H1 (cell line): ENCODE results near the gene P2RX7. TPM values are rescaled to one million over a fixed set of nuclear protein-coding genes. Genes with fewer than 3 reads are reported as not detected.

Source experiments
- CTCF ChIA-PET: fragments of 300-600 bp; sonication (Branson Sonifier 250); formaldehyde crosslinking; loops from one replicate; lab custom pipeline; 2021; ENCODE audit not compliant: partially characterized antibody; lab: Charles Lee
- POLR2A ChIA-PET: fragments of 300-600 bp; sonication (Branson Sonifier 250); formaldehyde crosslinking; loops from one replicate; lab custom pipeline; 2021; ENCODE audit warnings: inconsistent platforms; ENCODE audit not compliant: partially characterized antibody; lab: Charles Lee
- DNase-seq, 2 experiments: peaks; one replicate each; pipeline versions ENCODE4 v3.0.0 to v3.0.0-alpha.2; 2010 to 2022; ENCODE audit warnings: low spot score in 2 of 2, low read depth in 1 of 2, mixed read lengths in 1 of 2
- FAIRE-seq: peaks from 2 replicates; lab custom pipeline; 2011; peaks lifted over from hg19 to GRCh38; lab: Jason Lieb, UNC
- H2AFZ ChIP-seq: 2 replicates; pipeline ENCODE4 v1.8.1; 2012; ENCODE audit warnings: low read length, inconsistent platforms
- H2AK5ac ChIP-seq: 2 replicates; pipeline ENCODE4 v1.6.1; 2013; ENCODE audit warnings: low read depth, low read length
- H2BK120ac ChIP-seq: replicated peaks from 2 replicates; pipeline ENCODE3; 2013; ENCODE audit warnings: low read depth, low read length, inconsistent platforms
- H2BK12ac ChIP-seq: 2 replicates; pipeline ENCODE4 v1.6.1; 2013; ENCODE audit warnings: low read depth, low read length
- H2BK15ac ChIP-seq: 2 replicates; pipeline ENCODE4 v1.6.1; 2013; ENCODE audit warnings: low read length
- H2BK20ac ChIP-seq: 2 replicates; pipeline ENCODE4 v1.6.1; 2013; ENCODE audit warnings: low read length
- H2BK5ac ChIP-seq: 2 replicates; pipeline ENCODE4 v1.6.1; 2013; ENCODE audit warnings: low read depth, low read length
- H3K14ac ChIP-seq: 2 replicates; pipeline ENCODE4 v1.6.1; 2013; ENCODE audit warnings: inconsistent platforms; ENCODE audit not compliant: insufficient read length
- H3K18ac ChIP-seq: 2 replicates; pipeline ENCODE4 v1.6.1; 2013; ENCODE audit warnings: low read length; ENCODE audit errors: extremely low read depth
- H3K23ac ChIP-seq: 2 replicates; pipeline ENCODE4 v1.6.1; 2013; ENCODE audit warnings: inconsistent platforms; ENCODE audit not compliant: insufficient read length
- H3K23me2 ChIP-seq: 2 replicates; pipeline ENCODE4 v1.6.1; 2013; ENCODE audit warnings: low read depth, low read length
- H3K27ac ChIP-seq: 2 replicates; pipeline ENCODE4 v1.6.1; 2011; ENCODE audit warnings: low read depth, low read length, inconsistent platforms
- H3K27me3 ChIP-seq, 4 experiments: replicated peaks in 1 of 4; 1 replicate in 1 of 4; 2 replicates in 3 of 4; pipeline versions ENCODE4 v1.6.1 to v1.8.1; 2011 to 2013; ENCODE audit warnings: low read length in 3 of 4, mild to moderate bottlenecking in 3 of 4, inconsistent platforms in 2 of 4, mixed read lengths in 2 of 4, moderate library complexity in 1 of 4; ENCODE audit not compliant: control insufficient read depth in 3 of 4, insufficient read depth in 3 of 4; ENCODE audit errors: extremely low read depth in 1 of 4
- H3K36me3 ChIP-seq, 4 experiments: 2 replicates each; pipeline versions ENCODE4 v1.6.1 to v1.8.1; 2011 to 2013; ENCODE audit warnings: mild to moderate bottlenecking in 4 of 4, low read length in 3 of 4, moderate library complexity in 2 of 4, control low read depth in 1 of 4, inconsistent platforms in 1 of 4; ENCODE audit not compliant: insufficient read depth in 4 of 4, control insufficient read depth in 2 of 4
- H3K4ac ChIP-seq: replicated peaks from 2 replicates; pipeline ENCODE3; 2013; ENCODE audit warnings: low read length, low read depth, mixed read lengths, inconsistent platforms; ENCODE audit not compliant: insufficient read length
- H3K4me1 ChIP-seq, 4 experiments: replicated peaks in 1 of 4; 1 replicate in 1 of 4; 2 replicates in 3 of 4; pipeline versions ENCODE4 v1.6.1 to v1.8.1; 2011 to 2013; ENCODE audit warnings: low read length in 3 of 4, inconsistent platforms in 2 of 4, mixed read lengths in 1 of 4; ENCODE audit not compliant: insufficient read depth in 4 of 4, control insufficient read depth in 3 of 4
- H3K4me2 ChIP-seq, 2 experiments: 2 replicates each; pipeline versions ENCODE4 v1.6.1 to v1.8.1; 2011 to 2013; ENCODE audit warnings: low read depth in 2 of 2, low read length in 2 of 2, control low read depth in 1 of 2, inconsistent platforms in 1 of 2, mild to moderate bottlenecking in 1 of 2; ENCODE audit not compliant: insufficient read depth in 1 of 2
- H3K4me3 ChIP-seq, 4 experiments: fragments of 200-600, 300-600 bp in 1 of 4; sonication (generic), shearing (Covaris generic), sonication (Bioruptor Twin) in 1 of 4; 2 replicates each; pipeline versions ENCODE4 v1.5.1 to v1.8.1; 2011 to 2016; ENCODE audit warnings: low read length in 4 of 4, low read depth in 3 of 4, control low read depth in 2 of 4, inconsistent platforms in 2 of 4, mild to moderate bottlenecking in 2 of 4, mixed read lengths in 1 of 4, moderate library complexity in 1 of 4; ENCODE audit not compliant: insufficient read depth in 2 of 4; ENCODE audit errors: extremely low read depth in 1 of 4
- H3K56ac ChIP-seq: replicated peaks from 2 replicates; pipeline ENCODE3; 2013; ENCODE audit warnings: low read depth, mild to moderate bottlenecking, mixed read lengths, low read length, inconsistent platforms; ENCODE audit not compliant: insufficient read length
- H3K79me1 ChIP-seq: 2 replicates; pipeline ENCODE4 v1.6.1; 2013; ENCODE audit warnings: low read depth, low read length, control low read depth
- H3K79me2 ChIP-seq, 2 experiments: 2 replicates each; pipeline versions ENCODE4 v1.6.1 to v1.8.1; 2012 to 2013; ENCODE audit warnings: low read length in 2 of 2, mild to moderate bottlenecking in 2 of 2, inconsistent platforms in 1 of 2; ENCODE audit not compliant: insufficient read depth in 2 of 2, control insufficient read depth in 1 of 2
- H3K9ac ChIP-seq, 4 experiments: replicated peaks in 1 of 4; 1 replicate in 1 of 4; 2 replicates in 3 of 4; pipeline versions ENCODE4 v1.6.1 to v1.8.1; 2011 to 2013; ENCODE audit warnings: low read depth in 3 of 4, low read length in 3 of 4, control low read depth in 2 of 4, mild to moderate bottlenecking in 2 of 4, moderate library complexity in 2 of 4, inconsistent platforms in 1 of 4; ENCODE audit errors: extremely low read depth in 1 of 4
- H3K9me3 ChIP-seq, 2 experiments: 2 replicates each; pipeline versions ENCODE4 v1.6.1 to v1.8.1; 2012 to 2013; ENCODE audit warnings: mild to moderate bottlenecking in 2 of 2, moderate library complexity in 2 of 2, control low read depth in 1 of 2, inconsistent platforms in 1 of 2, low read depth in 1 of 2, low read length in 1 of 2, mixed read lengths in 1 of 2; ENCODE audit not compliant: insufficient read depth in 2 of 2
- H4K20me1 ChIP-seq, 2 experiments: replicated peaks in 1 of 2; 2 replicates each; pipeline versions ENCODE3 to v1.8.1; 2011 to 2013; ENCODE audit warnings: inconsistent platforms in 2 of 2, low read length in 2 of 2, mild to moderate bottlenecking in 1 of 2; ENCODE audit not compliant: insufficient read depth in 2 of 2, control insufficient read depth in 1 of 2
- H4K5ac ChIP-seq: 2 replicates; pipeline ENCODE4 v1.6.1; 2013; ENCODE audit warnings: low read length, low read depth, mixed read lengths, inconsistent platforms; ENCODE audit not compliant: insufficient read length
- H4K8ac ChIP-seq: 2 replicates; pipeline ENCODE4 v1.8.0; 2013; ENCODE audit warnings: mild to moderate bottlenecking, moderate library complexity, low read length, inconsistent platforms; ENCODE audit not compliant: insufficient read depth; ENCODE audit errors: extremely low read depth
- H4K91ac ChIP-seq: replicated peaks from 2 replicates; pipeline ENCODE3; 2013; ENCODE audit warnings: low read length, mixed read lengths, inconsistent platforms; ENCODE audit not compliant: insufficient read length
- BACH1 ChIP-seq: IDR thresholded peaks from 2 replicates; pipeline ENCODE4 v1.6.1; 2012; ENCODE audit warnings: low read length, improper control_type of control experiment
- E2F6 ChIP-seq: IDR thresholded peaks from 2 replicates; pipeline ENCODE4 v1.6.1; 2012; ENCODE audit warnings: inconsistent platforms
- EZH2 ChIP-seq: fragments of 200-600 bp; sonication (generic); IDR thresholded peaks from 2 replicates; pipeline ENCODE4 v1.7.1; 2012; ENCODE audit warnings: low read depth, mild to moderate bottlenecking, moderate library complexity, low read length, inconsistent platforms; ENCODE audit not compliant: severe bottlenecking
- KDM5A ChIP-seq: fragments of 200-600 bp; IDR thresholded peaks from 2 replicates; pipeline ENCODE4 v1.7.1; 2012; ENCODE audit warnings: mild to moderate bottlenecking, low read length, inconsistent platforms, mixed read lengths
- RBBP5 ChIP-seq: IDR thresholded peaks from 2 replicates; pipeline ENCODE4 v1.7.1; 2012; ENCODE audit warnings: low read depth, mild to moderate bottlenecking, inconsistent platforms, low read length, moderate library complexity, borderline replicate concordance
- RFX5 ChIP-seq: IDR thresholded peaks from 2 replicates; pipeline ENCODE4 v1.6.1; 2011; ENCODE audit warnings: low read depth, low read length, improper control_type of control experiment, borderline replicate concordance
- SP1 ChIP-seq: IDR thresholded peaks from 2 replicates; pipeline ENCODE4 v1.6.1; 2011; ENCODE audit warnings: low read depth, low read length
- TAF1 ChIP-seq: IDR thresholded peaks from 2 replicates; pipeline ENCODE4 v1.6.1; 2011; ENCODE audit warnings: mild to moderate bottlenecking, low read depth, low read length
- TBP ChIP-seq: IDR thresholded peaks from 2 replicates; pipeline ENCODE4 v1.6.1; 2011; ENCODE audit warnings: low read depth, low read length, improper control_type of control experiment
- WGBS, 2 experiments: shearing (Covaris generic) in 1 of 2; methylation state at CpG; one replicate each; pipeline versions ENCODE4 v1.1.6 to v1.1.7; 2013 to 2015; ENCODE audit warnings: low lambda C conversion rate in 2 of 2, mixed read lengths in 2 of 2, inconsistent platforms in 1 of 2, low coverage in 1 of 2, missing lambda C conversion rate in 1 of 2; ENCODE audit not compliant: insufficient replicate concordance in 2 of 2, insufficient coverage in 1 of 2, insufficient read length in 1 of 2; ENCODE audit errors: extremely low coverage in 1 of 2, missing lambda C conversion rate in 1 of 2; 5-methylcytosine and 5-hydroxymethylcytosine counted together
- polyA plus RNA-seq, 7 experiments: library from polyadenylated mRNA; depleted of rRNA in 3 of 7; stranded (reverse) in 5 of 7; unstranded in 2 of 7; fragments of >200 nt in 5 of 7; fragments of 200-250 nt in 2 of 7; gene quantifications; 1 replicate in 5 of 7; 2 replicates in 1 of 7; 4 replicates in 1 of 7; pipeline versions ENCODE4 v1.2.1 to v1.2.3, GENCODE V29; 2011 to 2013; ENCODE audit warnings: missing spikeins in 2 of 7, mixed read lengths in 2 of 7
- total RNA-seq: library from RNA; stranded (reverse); fragmentation: NEBNext Ultra II Directional; extraction: Animal tissue kit (Norgen Biotek cat#: 25700); gene quantifications from 2 replicates; pipeline ENCODE4 v1.2.1, GENCODE V29; 2021
- TF ChIP-seq, protein P1 (sequence below): IDR thresholded peaks from 2 replicates; pipeline ENCODE4 v1.6.1; 2012; ENCODE audit warnings: low read length, inconsistent platforms

Gene P2RX7
- total and polyA plus RNA-seq, 2 of the 8 experiments (the other 6 are each of a cell fraction or from before 2014, with no cell fraction given) = 0.38 to 0.56 TPM

DNA sequence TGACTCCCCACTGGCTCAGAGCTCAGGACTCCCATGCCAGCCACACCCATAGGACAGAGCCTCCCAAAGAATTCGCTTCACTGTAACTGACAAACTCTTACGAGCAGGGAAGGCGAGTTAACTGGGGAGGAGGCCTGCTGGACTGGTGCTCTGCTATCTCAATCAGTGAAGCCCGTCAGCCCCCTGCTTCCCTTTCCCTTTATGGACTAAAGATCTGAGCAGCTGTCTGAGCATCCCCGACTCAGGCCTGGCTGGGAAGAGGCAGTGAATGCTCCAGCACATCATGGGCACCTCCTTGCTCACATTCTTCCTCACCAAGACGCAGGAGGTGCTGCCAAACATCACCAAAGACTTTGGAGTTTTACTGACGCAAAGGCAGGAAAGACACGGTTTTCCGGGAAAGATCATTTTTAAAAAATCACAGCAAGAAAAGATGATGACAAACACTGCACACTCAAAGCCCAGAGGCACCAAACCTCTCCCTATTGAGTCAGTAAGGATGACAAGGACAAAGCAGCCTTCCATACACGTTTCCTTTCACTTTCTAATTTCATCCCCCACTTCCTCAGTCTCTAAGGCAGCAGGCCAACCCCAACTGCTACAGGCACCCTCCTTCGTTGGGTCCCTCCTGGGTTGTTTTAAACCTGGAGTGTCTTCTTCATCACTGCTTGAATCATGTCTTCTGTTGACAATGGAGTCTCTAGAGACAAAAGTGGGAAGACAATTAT lies 45.0 kb upstream of the P2RX7 start:
- Histone ChIP-seq H3K9ac (no peak overlapping the region), H3K23me2 (no peaks in the 10 kb centered on the region), H2BK15ac (no peak overlapping the region), H3K36me3 (no peaks in the 10 kb centered on the region), H4K20me1 (no peaks in the 10 kb centered on the region), H2BK12ac (no peak overlapping the region), H3K23ac (no peak overlapping the region), H2BK120ac (no peak overlapping the region), H3K27ac (no peak overlapping the region), H3K79me2 (no peaks in the 10 kb centered on the region), H3K4me1 (peaks cover 0 to 4% (median 0%) of the 10 kb centered on the region in 4 experiments; a peak in 1 of 7 replicates), H4K5ac (no peak overlapping the region), H2AK5ac (no peak overlapping the region), H2BK5ac (peak overlapping the region; percentile 12; the same call in 1 of the 2 replicates), H3K18ac (no peak overlapping the region), H3K14ac (no peak overlapping the region), H2BK20ac (no peak overlapping the region), H2AFZ (no peak overlapping the region), H3K9me3 (no peaks in the 10 kb centered on the region; a peak in 1 of 4 replicates), H3K27me3 (no peaks in the 10 kb centered on the region), H3K4me3 (no peak overlapping the region), H3K4me2 (no peak overlapping the region), H3K56ac (no peak overlapping the region), H3K79me1 (no peaks in the 10 kb centered on the region), H4K91ac (no peak overlapping the region), H3K4ac (no peak overlapping the region), H4K8ac (no peak overlapping the region)
- FAIRE-seq (no peak), DNase-seq (peak in 1 of 2 experiments; percentile 19)
- ChIA-PET POLR2A (no interaction called here), CTCF (interaction anchor here (1.0 to 2.6 kb wide), 4 partner anchors 11 to 356 kb away, joined by 3 to 23 read pairs (median 4); no protein-coding TSS in a partner anchor)
- 71% methylated on average over 11 of the region's 11 CpGs; no CpG with 5 or more reads in 1 of the 2 experiments for WGBS, 2 experiments
- TF ChIP-seq RFX5 (no peak), KDM5A (no peak), TAF1 (no peak), BACH1 (no peak), SP1 (no peak), RBBP5 (no peak), E2F6 (no peak), EZH2 (no peak), TBP (no peak)
- TF ChIP-seq, protein P1, sequence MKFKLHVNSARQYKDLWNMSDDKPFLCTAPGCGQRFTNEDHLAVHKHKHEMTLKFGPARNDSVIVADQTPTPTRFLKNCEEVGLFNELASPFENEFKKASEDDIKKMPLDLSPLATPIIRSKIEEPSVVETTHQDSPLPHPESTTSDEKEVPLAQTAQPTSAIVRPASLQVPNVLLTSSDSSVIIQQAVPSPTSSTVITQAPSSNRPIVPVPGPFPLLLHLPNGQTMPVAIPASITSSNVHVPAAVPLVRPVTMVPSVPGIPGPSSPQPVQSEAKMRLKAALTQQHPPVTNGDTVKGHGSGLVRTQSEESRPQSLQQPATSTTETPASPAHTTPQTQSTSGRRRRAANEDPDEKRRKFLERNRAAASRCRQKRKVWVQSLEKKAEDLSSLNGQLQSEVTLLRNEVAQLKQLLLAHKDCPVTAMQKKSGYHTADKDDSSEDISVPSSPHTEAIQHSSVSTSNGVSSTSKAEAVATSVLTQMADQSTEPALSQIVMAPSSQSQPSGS = no peak
